Measurements from ENCODE around the gene LLGL2. TPM values are rescaled to one million over a fixed set of nuclear protein-coding genes. Genes with fewer than 3 reads are reported as not detected.

Gene LLGL2
- total RNA-seq, 1 donor from 2014 or later: 2.7 TPM

DNA sequence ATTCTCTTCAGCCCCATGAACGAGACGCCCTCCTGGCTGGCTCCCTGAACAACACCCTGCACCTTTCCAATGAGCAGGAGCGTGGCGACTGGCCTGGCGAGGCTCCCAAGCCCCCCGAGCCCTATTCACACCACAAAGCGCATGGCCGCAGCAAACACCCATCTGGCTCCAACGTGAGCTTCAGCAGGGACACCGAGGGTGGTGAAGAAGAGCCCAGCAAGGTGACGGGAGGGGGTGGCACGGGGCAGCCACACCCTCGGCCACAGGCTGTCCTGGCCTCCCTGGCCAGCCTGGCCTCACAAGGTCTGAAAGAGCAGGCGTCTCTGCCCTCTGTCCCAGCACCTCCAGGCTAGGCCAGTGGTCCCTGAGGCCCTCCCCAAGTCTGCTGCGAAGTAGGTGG lies 33.8 kb upstream of the LLGL2 start:
- DNase-seq: no peak

GRCh38 chr17:75492555-75493168 lies 32.8 kb upstream of the LLGL2 start:
- DNase-seq: no peak

DNA sequence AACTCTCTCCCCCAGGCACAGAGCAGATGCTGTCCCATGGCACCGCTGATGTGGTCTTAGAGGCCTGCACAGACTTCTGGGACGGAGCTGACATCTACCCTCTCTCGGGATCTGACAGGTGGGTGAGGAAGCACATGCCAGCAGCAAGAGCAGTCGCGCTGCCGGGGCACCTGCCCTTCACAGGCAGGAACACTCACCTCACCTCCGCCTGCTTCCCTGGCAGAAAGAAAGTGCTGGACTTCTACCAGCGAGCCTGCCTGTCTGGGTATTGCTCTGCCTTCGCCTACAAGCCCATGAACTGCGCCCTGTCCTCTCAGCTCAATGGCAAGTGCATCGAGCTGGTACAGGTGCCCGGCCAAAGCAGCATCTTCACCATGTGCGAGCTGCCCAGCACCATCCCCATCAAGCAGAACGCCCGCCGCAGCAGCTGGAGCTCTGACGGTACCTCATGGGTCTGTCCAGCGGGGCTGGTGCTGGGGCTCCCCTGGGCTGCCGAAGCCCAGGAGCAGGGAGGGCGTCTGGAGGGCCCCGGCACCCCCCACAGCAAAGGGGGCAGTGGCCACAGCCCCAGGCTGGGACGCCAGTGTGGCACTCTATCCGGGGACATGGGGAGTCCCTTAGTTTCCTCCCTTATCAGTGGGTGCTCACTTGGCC lies 31.9 kb upstream of the LLGL2 start:
- no peak for DNase-seq

DNA sequence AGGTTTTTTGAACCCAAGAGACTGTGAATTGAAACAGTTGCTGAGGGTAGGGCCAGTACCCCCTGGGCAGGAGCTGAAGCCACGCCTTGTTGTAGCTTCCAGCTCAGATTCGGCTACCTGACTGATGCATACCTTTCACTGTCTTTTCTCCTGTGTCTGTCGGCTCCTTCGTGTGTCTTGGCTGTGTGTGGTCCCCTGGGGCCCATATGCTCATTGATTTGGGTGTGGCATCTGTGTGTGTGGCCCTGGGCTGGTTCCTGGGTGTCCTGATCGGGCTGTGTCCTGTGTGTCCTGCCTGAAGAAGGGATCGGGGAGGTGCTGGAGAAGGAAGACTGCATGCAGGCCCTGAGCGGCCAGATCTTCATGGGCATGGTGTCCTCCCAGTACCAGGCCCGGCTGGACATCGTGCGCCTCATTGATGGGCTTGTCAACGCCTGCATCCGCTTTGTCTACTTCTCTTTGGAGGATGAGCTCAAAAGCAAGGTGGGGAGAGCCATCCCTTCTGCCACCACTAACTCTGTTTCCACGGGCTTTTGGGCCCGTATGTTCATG lies 31.1 kb upstream of the LLGL2 start:
- no peak for DNase-seq

DNA sequence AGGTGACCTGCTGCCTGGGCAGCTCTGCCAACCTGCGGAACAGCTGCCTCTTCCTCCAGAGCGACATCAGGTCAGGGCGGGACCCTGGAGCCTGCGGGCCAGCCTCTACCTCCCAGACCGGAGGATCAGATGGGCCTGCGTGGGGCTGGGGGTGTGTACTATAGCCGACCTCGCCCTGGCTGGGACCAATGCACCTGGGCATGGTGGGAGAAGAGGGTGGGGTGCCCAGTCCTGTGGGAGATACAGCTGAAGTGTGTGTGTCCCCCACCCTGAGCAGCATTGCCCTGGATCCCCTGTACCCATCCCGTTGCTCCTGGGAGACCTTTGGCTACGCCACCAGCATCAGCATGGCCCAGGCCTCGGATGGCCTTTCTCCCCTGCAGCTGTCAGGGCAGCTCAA lies 29.5 kb upstream of the LLGL2 start:
- no peak for DNase-seq

- DNase-seq: no peak
Measured at GRCh38 chr17:75498039-75498725, 27.3 kb upstream of the LLGL2 start.

DNA sequence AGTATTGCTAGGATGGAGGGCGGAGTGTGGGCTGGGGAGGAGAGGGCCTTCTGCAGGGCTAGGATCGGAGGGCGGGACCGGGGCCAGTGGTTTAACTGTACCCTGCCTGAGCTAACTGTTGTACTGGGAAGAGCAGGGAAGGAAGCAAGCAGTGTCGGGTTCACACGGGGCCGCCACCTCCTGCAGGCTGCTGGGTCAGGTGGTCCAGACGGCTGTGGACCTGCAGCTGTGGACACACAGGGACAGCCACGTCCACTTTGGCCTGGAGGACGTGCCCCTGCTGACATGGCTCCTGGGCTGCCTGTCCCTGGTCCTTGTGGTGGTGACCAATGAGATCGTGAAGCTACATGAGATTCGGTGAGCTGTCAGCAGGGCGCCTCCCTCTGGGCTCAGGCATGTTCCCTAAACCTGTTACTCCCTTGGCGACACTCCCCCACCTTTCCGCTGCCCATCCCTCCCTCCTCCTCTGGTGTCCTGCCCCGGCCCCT lies 26.7 kb upstream of the LLGL2 start:
- no peak for DNase-seq

- DNase-seq: no peak
Measured at GRCh38 chr17:75499313-75500022, 26.0 kb upstream of the LLGL2 start.

- no peak for DNase-seq
Measured at GRCh38 chr17:75500419-75501216, 24.9 kb upstream of the LLGL2 start.

- DNase-seq: peak; percentile 39
Measured at GRCh38 chr17:75501378-75502071, 24.0 kb upstream of the LLGL2 start.

GRCh38 chr17:75502072-75502720 lies 23.3 kb upstream of the LLGL2 start:
- no peak for DNase-seq

DNA sequence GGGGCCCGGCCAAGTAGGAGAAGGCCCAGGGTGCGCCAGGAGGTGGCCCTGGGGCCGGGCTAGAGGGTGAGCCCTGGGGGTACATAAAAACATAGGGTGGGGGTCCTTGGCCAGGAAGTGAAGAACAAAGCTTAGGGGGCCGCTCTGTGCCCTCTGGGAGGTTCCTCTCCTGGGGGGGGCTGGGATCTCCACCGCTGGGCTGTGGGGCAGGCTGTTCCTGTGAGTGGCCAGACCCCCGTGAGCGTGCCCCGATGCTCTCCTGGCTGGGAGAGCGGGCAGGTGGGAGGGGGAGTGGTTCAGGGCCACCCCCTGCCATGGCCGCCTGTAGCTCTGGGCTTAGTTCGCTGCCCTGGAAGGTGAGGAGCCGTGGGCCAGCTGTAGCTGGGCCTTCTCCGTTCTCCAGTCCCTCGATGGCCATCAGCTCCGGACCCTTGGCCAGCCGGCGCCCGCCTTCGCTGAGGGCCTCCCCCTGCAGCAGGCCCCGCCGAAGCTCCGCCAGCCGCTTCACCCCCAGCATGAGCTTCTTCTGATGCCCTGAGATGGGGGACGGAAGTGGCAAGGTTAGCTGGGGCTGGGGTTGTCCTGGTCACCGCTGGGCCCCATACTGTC lies 22.7 kb upstream of the LLGL2 start:
- DNase-seq: no peak

DNA sequence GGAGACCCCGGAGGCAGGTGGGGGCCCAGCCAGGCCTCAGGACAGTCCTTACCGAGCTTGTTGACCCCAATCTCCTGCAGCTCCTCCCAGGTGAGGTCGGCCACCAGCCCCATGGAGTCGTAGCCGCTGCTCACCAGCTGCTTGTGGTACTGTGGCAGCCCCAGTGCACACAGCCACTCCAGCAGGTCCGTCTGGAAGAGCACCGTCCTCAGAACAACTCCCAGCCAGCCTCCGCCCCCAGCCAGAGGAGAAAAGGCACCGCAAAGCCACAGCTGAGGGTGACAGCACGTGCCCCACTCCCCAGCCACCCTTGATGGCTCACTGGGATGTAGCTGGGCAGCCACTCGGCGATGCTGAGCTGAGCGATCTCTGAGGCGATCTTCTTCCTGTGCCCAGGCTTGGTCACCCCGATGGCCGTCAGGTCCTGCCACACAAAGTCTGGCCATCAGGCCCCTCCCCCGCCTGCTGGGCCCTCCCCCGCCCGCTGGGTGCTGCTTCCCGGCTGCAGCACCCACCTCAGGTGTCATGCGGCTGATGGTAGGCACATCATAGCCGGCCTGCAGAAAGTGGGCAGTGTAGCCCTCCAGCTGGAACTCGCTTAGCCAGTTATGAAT lies 22.1 kb upstream of the LLGL2 start:
- DNase-seq: no peak

- no peak for DNase-seq
Measured at GRCh38 chr17:75503976-75504346, 21.5 kb upstream of the LLGL2 start.

DNA sequence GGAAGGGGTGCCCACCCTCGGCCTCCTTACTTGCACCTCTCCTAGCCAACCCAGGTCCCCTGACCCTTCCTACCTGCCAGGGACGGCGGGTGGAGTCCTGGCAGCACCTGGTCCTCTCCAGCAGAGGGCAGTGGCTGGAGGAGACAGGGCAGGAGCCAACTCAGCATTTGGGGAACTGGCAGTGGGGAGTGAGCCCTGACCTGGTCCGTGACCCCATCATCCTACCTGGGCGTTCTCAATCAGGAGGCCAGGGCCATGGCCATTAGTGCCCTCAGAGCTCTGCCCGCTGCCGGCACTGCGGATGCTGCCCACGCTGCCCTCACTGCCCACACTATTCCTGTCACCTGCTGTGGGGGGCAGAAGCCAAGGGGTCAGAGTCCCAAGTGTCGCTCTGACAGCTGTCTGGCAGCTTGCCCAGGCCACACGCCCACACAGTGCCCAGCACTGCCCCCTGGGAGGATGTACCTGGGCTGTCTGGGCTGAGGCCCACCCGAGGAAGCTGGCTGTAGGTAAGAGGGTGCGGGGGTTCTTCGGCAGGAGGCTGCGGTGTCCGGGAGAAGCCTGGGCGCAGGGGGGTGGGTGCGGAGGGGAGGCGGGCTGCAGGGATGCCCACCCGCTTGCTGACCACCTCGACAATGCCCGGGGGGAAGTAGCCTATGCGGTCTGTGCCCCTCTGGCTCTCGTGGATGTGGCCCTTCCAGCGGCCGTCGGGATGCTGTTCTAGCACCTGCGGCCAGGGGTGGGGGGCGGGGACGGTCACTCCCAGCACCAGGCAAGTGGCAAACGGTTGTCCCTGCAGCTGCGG lies 20.9 kb upstream of the LLGL2 start:
- DNase-seq: no peak

DNA sequence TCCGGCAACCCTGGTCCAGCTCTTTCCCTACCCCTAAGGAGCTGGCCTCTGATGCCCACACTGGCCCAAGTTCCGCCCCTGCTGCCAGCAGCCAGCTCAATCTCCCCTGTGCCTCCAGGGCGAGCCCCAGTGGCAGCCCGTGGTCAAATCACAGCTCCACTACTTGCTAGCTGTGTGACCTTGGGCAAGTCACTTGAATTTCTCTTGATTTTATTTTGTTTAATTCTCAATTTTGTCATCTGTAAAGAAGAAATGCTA lies 20.4 kb upstream of the LLGL2 start:
- DNase-seq: no peak

- no peak for DNase-seq
Measured at GRCh38 chr17:75505640-75506039, 19.9 kb upstream of the LLGL2 start.

DNA sequence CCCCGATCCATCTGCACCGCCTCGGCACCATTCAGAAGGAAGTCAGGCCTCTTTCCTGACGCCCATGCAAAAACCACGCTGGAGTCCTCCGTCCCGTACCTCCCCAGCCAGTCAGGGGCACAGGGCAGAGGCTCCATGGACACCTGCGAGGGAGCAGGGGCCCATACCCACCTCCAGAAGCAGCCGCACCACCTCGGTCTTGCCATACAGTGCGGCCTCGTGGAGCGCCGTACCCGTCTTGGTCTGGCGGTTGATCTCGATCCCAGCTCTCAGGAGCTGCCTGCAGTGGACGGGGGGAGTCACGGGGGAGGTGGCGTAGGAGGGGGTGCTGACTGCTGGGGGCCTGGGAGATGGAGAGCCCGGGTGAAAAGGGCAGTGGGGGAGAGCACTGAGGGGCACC lies 19.4 kb upstream of the LLGL2 start:
- no peak for DNase-seq

DNA sequence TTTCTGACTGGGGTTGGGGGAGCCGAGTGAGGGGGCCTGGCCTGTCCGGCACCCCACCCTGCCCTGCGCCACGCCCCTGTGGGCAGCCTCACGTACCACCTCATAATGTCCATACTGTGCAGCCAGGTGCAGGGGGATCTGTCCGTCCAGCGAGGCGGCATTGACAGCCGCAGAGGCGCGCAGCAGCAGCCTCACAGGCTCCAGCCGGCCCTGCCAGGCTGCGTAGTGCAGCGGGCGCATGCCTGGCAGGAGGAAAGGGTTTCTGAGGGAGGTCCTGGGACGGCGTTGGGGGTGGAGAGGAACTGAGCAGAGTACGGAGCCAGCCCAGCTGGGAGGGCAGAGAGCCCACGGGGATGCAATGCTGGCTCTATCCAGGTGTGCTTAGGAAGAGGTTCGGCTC lies 18.6 kb upstream of the LLGL2 start:
- DNase-seq: no peak

Measured in occipital lobe (tissue), 2 donors.